DMS53 (cell line): ENCODE results near the gene PRSS12.
A peak's percentile ranks its signal among the peaks of the same experiment; 100 is the strongest.
"Not testable (repeated sequence)": the region's sequence is repeated elsewhere in the genome, so short reads cannot be mapped to it uniquely, and the experiment has no call there.

Source experiments
- DNase-seq: peaks from one replicate; lab custom pipeline; 2025; lab: John Stamatoyannopoulos, UW

PRSS12 gene

DNA sequence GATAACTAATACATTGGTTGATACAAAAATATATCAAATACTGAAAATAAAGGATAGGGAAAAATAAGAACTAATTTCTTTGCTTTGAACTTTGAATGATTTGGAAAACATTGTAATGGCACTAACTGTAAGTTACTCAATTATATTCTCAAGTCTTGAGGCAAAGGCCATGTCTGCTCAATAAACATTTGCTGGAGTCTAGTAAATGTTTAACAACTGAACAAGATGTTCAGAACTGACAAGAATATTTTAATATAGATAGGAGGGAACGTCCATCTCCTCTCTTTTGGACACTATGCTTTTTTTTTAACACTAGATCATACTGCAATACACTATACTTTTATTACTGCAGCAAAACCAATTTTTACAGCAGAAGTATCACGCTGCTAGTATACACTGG, 76.2 kb downstream of the PRSS12 start:
- DNase-seq = peak; percentile 6

- peak; percentile 28 for DNase-seq
These were observed 79.2 kb downstream of the PRSS12 start for GRCh38 chr4:118273642-118274041.

DNA sequence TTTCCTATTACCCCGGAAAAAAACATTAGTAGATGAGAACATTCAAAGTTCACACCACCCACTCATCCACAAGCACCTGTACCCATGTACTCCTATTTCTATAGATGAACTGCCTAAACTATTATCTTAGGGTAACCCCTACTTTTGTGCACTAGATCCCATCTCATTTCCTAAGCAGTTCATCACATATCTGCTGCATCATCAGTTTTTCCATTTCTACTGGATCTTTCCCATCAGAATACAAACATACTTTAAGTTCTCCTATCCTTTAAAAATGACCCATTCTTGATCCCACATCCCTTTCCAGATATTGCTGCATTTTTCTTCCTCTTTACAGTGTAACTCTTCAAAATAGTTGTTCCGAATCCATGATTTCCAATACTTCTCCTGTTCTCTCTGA, 81.0 kb downstream of the PRSS12 start:
- DNase-seq = no peak

DNA sequence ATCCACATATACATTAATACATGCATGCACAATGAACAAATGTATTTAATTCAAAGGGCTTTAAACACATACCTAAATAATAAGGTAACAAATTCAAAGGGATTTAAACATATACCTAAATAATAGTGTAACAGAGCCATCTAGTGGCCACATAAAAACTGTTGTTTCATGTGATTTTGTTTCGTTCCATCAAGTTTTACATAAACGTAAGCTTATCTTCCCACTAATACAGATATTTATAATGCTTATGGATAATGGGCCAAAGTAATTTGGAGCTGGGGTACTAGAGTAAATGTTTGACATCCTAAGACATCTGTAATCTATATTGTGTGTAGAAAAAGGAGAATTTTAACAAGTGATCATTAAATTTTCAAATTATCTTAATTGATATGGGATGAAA, 82.3 kb downstream of the PRSS12 start:
- DNase-seq = peak; percentile 65

DNA sequence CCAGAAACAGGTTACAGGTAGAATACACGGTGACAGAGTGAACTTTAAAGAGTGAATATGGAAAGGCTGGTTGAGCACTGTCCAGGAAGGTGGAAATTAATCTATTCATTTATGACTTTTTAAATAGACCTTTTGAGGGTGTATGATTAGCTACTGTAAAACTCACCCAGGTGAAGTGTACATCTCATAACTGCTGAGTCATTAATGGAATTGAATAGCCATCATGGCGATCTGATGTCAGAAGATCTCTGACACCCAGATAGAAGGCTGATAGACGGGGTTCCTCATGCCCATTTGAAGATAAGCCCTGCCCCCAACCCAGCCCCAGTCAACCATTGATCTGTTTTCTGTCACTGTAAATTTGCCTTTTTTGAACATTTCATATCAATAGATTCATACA, 84.0 kb downstream of the PRSS12 start:
- peak; percentile 5 for DNase-seq

DNA sequence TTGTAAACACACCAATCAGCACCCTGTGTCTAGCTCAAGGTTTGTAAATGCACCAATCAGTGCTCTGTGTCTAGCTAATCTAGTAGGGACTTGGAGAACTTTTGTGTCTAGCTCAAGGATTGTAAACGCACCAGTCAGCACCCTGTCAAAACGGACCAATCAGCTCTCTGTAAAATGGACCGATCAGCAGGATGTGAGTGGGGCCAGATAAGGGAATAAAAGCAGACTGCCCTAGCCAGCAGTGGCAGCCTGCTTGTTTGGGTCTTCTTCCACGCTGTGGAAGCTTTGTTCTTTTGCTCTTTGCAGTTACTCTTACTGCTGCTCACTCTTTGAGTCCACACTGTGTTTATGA, 86.7 kb downstream of the PRSS12 start:
- DNase-seq = not testable (repeated sequence)

DNA sequence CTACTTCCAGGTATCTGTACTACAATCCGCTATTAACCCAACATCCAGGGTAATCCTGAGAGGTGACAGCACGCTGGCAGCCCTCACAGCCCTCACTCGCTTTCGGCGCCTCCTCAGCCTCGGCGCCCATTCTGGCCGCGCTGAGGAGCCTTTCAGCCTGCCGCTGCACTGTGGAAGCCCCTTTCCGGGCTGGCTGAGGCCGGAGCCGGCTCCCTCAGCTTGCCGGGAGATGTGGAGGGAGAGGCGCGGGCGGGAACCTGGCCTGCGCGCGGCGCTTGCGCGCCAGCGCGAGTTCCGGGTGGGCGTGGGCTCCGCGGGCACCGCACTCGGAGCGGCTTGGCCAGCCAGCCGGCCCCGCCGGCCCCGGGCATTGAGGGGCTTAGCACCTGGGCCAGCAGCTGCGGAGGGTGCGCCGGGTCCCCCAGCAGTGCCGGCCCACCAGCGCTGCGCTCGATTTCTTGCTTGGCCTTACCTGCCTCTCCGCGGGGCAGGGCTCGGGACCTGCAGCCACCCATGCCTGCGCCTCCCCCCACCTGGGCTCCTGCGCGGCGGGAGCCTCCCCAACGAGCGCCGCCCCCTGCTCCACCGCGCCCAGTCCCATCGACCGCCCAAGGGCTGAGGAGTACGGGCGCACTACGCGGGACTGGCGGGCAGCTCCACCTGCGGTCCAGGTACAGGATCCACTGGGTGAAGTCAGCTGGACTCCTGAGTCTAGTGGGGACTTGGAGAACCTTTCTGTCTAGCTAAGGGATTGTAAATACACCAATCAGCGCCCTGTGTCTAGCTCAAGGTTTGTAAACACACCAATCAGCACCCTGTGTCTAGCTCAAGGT, 87.3 kb downstream of the PRSS12 start:
- DNase-seq = no peak

DNA sequence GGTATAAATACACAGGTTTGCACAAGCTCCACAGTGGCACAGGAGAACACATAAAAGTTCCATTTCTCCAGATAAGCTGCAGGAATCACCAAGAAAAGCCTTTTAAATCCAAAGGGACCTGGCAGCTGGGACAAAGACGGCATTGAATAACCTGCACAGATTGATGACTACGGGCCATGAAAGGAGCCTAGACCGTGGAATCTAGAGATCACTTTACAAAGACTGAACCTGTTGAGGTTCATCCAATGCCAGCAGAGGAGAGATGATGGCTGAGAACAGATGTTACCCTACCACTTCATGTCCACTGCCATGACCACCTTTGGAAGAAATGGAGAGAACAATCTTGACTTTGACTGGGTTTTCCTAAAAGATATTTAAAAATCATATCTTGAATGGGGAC, 88.7 kb downstream of the PRSS12 start:
- DNase-seq = no peak

GRCh38 chr4:118260309-118260708, 92.5 kb downstream of the PRSS12 start:
- no peak for DNase-seq

DNA sequence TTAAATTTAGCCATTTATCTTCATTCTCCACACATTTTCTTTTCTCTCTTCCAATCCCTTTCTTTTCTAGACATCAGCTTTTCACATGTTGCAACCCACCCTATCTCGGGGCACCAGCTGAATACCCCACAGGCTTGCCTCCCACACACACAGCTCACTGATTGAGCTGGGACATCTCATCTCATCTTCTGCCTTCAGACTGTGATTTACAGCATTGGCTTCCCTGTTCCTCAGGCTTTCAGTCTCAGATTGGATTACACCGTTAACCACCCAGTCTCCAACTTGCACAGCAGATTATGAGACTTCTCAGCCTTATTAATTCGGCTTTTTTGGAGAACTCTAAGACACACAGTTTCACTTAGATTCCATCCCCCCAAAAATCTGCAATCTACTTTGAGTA, 93.7 kb downstream of the PRSS12 start:
- no peak for DNase-seq

GRCh38 chr4:118254368-118254767, 98.4 kb downstream of the PRSS12 start:
- no peak for DNase-seq

GRCh38 chr4:118249890-118250289, 102.9 kb downstream of the PRSS12 start:
- no peak for DNase-seq

DNA sequence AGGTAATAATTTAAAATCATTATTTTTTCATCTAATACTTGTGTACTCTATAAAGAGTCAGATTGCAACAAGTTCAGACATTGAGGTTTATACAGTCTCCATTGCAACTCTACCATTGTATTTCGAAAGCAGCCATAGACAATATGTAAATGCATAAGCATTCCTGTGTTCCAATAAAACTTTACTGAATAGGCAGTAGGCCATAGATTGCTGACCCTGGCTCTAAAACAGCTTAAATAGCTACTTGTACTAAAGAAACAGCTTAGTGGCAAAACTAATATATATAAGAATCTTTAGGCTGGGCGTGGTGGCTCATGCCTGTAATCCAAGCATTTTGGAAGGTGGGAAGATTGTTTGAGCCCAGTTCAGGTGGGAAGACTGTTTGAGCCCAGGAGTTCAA, 115.3 kb downstream of the PRSS12 start:
- no peak for DNase-seq

DNA sequence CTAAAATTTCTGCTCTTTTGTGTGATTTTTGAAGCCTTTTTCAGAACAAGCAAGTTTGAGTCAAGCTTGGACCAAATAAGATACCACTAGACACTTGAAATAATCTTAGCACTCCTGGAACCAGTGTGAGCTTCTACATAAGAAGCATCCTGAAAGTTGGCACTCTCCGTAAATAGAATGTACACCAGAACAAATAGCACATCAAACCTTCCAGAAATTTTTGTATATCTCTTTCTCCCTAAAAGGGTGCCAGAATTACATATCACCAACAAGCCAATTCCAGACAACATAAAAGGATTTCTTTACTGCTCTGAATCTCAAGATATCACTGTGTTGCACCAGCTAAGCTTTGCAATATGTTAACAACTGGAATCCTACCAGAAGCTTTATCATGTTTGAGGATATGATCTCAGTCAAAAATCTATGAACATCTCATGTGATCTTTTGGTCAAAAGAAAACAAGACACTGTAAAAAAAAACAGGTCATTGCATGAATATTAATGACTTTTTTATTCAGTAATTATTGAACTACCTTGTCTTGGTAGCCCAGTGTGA, 117.2 kb downstream of the PRSS12 start:
- no peak for DNase-seq
